Lower leg skin (tissue), 3 donors: ENCODE data around the gene MRPL43.

Experiments used
- CTCF ChIP-seq, 3 donors: fragments of 450-650 bp; IDR thresholded peaks; one replicate each; pipeline ENCODE4 v1.5.1; 2016; ENCODE audit warnings: antibody characterized with exemption in 3 of 3, mild to moderate bottlenecking in 3 of 3, moderate library complexity in 2 of 3
- POLR2A ChIP-seq, 2 donors: fragments of 450-650 bp; IDR thresholded peaks; one replicate each; pipeline ENCODE4 v1.6.1; 2016 to 2017; ENCODE audit warnings: antibody characterized with exemption in 2 of 2, mild to moderate bottlenecking in 1 of 2, moderate library complexity in 1 of 2

DNA sequence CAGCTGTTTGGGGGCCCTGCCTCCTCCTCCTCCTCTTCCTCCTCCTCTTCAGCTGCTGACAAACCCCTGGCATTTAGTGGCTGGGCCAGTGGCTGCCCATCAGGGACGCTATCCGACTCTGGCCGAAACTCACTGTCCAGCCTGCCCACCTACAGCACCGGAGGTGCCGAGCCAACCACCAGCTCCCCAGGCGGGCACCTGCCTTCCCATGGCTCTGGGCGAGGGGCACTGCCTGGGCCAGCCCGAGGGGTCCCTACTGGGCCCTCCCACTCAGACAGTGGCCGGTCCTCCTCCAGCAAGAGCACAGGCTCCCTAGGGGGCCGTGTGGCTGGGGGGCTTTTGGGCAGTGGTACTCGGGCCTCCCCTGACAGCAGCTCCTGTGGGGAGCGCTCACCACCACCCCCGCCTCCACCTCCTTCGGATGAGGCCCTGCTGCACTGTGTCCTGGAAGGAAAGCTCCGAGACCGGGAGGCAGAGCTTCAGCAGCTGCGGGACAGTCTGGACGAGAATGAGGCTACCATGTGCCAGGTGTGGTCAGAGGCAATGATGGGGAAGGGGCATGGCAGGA is 16.4 kb upstream of the MRPL43 start:
- no peak for TF ChIP-seq CTCF (IDR thresholded peaks at IDR 0.05)
- TF ChIP-seq POLR2A (IDR thresholded peaks at IDR 0.05): no peak
